Kidney epithelial cell (primary cell): ENCODE measurements around the gene PRKAR2A. TPM values are rescaled to one million over a fixed set of nuclear protein-coding genes. Genes with fewer than 3 reads are reported as not detected.
"Not testable (repeated sequence)": the region's sequence is repeated elsewhere in the genome, so short reads cannot be mapped to it uniquely, and the experiment has no call there.

ENCODE experiments used
- DNase-seq: peaks from one replicate; pipeline ENCODE4 v3.0.0-alpha.2; 2010; ENCODE audit warnings: low read depth
- H3K27me3 ChIP-seq: 2 replicates; pipeline ENCODE4 v1.6.0; 2011; ENCODE audit warnings: low read length; ENCODE audit not compliant: control insufficient read depth, insufficient read depth
- H3K36me3 ChIP-seq: 2 replicates; pipeline ENCODE4 v1.5.1; 2011; ENCODE audit warnings: low read length; ENCODE audit not compliant: control insufficient read depth, insufficient read depth
- H3K4me3 ChIP-seq: 2 replicates; pipeline ENCODE4 v1.5.1; 2011; ENCODE audit warnings: low read depth, mild to moderate bottlenecking, control low read depth, low read length
- CTCF ChIP-seq: IDR thresholded peaks from 2 replicates; pipeline ENCODE4 v1.5.1; 2011; ENCODE audit warnings: mild to moderate bottlenecking, moderate library complexity, low read length, control low read depth, inconsistent platforms; ENCODE audit not compliant: insufficient read depth, poor library complexity, severe bottlenecking
- total RNA-seq: library from RNA; depleted of rRNA; stranded (reverse); fragments of >200 nt; gene quantifications from 2 replicates; pipeline ENCODE4 v1.2.3, GENCODE V29; 2015

PRKAR2A gene
- total RNA-seq, 1 donor from 2014 or later: 27.5 TPM

DNA sequence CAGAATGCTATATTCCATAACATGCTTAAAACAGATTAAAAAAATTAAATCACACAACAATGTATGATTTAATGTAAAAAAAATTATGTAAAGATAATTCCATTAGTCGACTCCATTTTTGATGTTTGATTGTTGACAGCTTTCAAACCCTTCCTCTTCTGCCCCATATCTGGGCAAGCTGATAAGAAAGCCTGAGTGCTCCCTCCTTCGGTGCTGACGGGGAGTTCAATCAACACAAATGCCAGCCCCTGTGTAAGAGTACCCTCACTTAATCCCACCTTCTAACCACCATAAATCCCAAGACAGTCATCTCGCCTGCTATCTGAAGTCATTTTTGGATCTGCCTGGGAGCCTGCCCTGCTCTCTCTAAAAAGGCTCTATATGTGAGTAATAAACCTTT is 70.8 kb downstream of the PRKAR2A start:
- Histone ChIP-seq H3K4me3 (no peak overlapping the region), H3K27me3 (no peaks in the 10 kb centered on the region), H3K36me3 (no peaks in the 10 kb centered on the region)
- no peak for DNase-seq
- no peak for TF ChIP-seq CTCF

GRCh38 chr3:48770192-48770502 is 77.5 kb downstream of the PRKAR2A start:
- no peak for TF ChIP-seq CTCF
- Histone ChIP-seq H3K36me3 (no peaks in the 10 kb centered on the region), H3K4me3 (no peak overlapping the region), H3K27me3 (no peaks in the 10 kb centered on the region)
- DNase-seq: no peak

DNA sequence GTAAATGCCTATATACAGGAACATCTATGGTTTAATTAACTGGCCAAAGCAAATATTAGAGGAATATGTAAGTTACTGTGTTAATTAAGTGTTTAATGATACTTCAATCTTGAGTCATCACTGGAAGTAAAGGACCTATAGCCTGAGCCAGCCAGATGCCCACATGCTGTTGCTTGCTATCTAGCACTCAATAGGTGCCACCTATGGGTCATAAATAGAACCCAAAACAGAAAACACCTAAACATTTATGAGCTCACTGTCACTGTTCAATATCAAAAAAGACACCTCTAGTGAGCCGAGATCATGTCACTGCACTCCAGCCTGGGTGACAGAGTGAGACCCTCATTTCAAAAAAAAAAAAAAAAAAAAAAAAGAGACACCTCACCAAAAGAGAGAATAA is 82.3 kb downstream of the PRKAR2A start:
- no peak for TF ChIP-seq CTCF
- Histone ChIP-seq H3K27me3 (no peaks in the 10 kb centered on the region), H3K4me3 (no peak overlapping the region), H3K36me3 (no peaks in the 10 kb centered on the region)
- no peak for DNase-seq

- DNase-seq: no peak
- H3K4me3 ChIP-seq: no peak overlapping the region
- H3K36me3 ChIP-seq: no peaks in the 10 kb centered on the region
- no peak for TF ChIP-seq CTCF
- H3K27me3 ChIP-seq: no peaks in the 10 kb centered on the region
Measured at GRCh38 chr3:48762816-48763215, 84.9 kb downstream of the PRKAR2A start.

- H3K4me3 ChIP-seq, H3K27me3 ChIP-seq, H3K36me3 ChIP-seq, DNase-seq: not testable (repeated sequence)
Measured at GRCh38 chr3:48759991-48760540, 87.6 kb downstream of the PRKAR2A start.

DNA sequence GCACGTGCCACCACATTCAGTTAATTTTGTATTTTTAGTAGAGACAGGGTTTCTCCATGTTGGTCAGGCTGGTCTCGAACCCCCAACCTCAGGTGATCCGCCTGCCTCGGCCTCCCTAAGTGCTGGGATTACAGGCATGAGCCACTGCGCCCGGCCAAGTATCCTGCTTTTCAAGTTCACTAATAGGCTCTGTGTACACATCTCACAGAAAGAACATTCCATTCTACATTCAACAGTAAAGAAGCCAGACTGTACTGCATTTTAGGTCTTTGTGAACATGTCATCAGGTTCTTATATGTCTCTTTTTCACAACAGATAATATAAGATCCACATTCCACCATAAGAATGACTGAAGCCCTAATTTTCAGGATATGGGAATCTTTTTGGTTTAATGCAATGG is 88.1 kb downstream of the PRKAR2A start:
- not testable (repeated sequence) for H3K36me3 ChIP-seq, H3K27me3 ChIP-seq, H3K4me3 ChIP-seq, DNase-seq

GRCh38 chr3:48759071-48759470 is 88.6 kb downstream of the PRKAR2A start:
- no peak for DNase-seq
- no peak for TF ChIP-seq CTCF
- Histone ChIP-seq H3K27me3 (no peaks in the 10 kb centered on the region), H3K4me3 (no peak overlapping the region), H3K36me3 (no peaks in the 10 kb centered on the region)
